Neutrophil (primary cell): ENCODE data around the gene C16orf46.

Experiments
- H3K27ac ChIP-seq: fragments of 200-600 bp; sonication (generic); 2 replicates; pipeline ENCODE4 v1.5.1; 2016; ENCODE audit warnings: mild to moderate bottlenecking, moderate library complexity
- H3K27me3 ChIP-seq: fragments of 200-600 bp; sonication (generic); 2 replicates; pipeline ENCODE4 v1.6.0; 2016; ENCODE audit warnings: mild to moderate bottlenecking
- H3K36me3 ChIP-seq: fragments of 200-600 bp; sonication (generic); 2 replicates; pipeline ENCODE4 v1.5.1; 2017
- H3K4me1 ChIP-seq, 2 experiments: fragments of 200-600 bp in 1 of 2; sonication (generic) in 1 of 2; 1 replicate in 1 of 2; 2 replicates in 1 of 2; pipeline versions ENCODE4 v1.5.1 to v1.6.1; 2013 to 2016; ENCODE audit warnings: low read depth in 1 of 2, low read length in 1 of 2, mild to moderate bottlenecking in 1 of 2, moderate library complexity in 1 of 2; ENCODE audit not compliant: control insufficient read depth in 1 of 2, insufficient read depth in 1 of 2
- H3K4me3 ChIP-seq, 2 experiments: fragments of 200-600 bp in 1 of 2; sonication (generic) in 1 of 2; 1 replicate in 1 of 2; 2 replicates in 1 of 2; pipeline ENCODE4 v1.5.1; 2013 to 2016; ENCODE audit warnings: low read depth in 1 of 2, low read length in 1 of 2, mild to moderate bottlenecking in 1 of 2, moderate library complexity in 1 of 2
- H3K9me3 ChIP-seq: fragments of 200-600 bp; sonication (generic); 2 replicates; pipeline ENCODE4 v1.5.1; 2016
- CTCF ChIP-seq: fragments of 200-600 bp; sonication (generic); IDR thresholded peaks from 2 replicates; pipeline ENCODE4 v1.5.1; 2016; ENCODE audit warnings: antibody characterized with exemption

The C16orf46 gene

GRCh38 chr16:81077076-81077940 is at the start of gene C16orf46:
TSS of gene C16orf46 (minus strand) at chr16:81077238. CDS start at chr16:81063955, 13,283 bp downstream.
- H3K9me3 ChIP-seq: no peaks in the 10 kb centered on the region
- H3K4me3 ChIP-seq: peak within 1 kb of the TSS; percentile 82 to 99
- H3K36me3 ChIP-seq: no peaks in the 10 kb centered on the region
- H3K4me1 ChIP-seq: peaks cover 11 to 19% of the 10 kb centered on the region in 2 experiments
- H3K27ac ChIP-seq: peak within 1 kb of the TSS; percentile 91
- H3K27me3 ChIP-seq: no peaks in the 10 kb centered on the region
- TF ChIP-seq CTCF: peak; percentile 32

GRCh38 chr16:81123092-81123852 is 46.2 kb upstream of the C16orf46 start:
- H3K27ac ChIP-seq: no peak overlapping the region
- no peak overlapping the region for H3K4me3 ChIP-seq
- no peaks in the 10 kb centered on the region for H3K4me1 ChIP-seq
- no peaks in the 10 kb centered on the region for H3K9me3 ChIP-seq
- H3K27me3 ChIP-seq: no peaks in the 10 kb centered on the region
- no peaks in the 10 kb centered on the region for H3K36me3 ChIP-seq
- no peak for TF ChIP-seq CTCF

GRCh38 chr16:81121474-81121990 is 44.5 kb upstream of the C16orf46 start:
- no peaks in the 10 kb centered on the region for H3K4me1 ChIP-seq

GRCh38 chr16:81117436-81117835 is 40.4 kb upstream of the C16orf46 start:
- no peaks in the 10 kb centered on the region for H3K4me1 ChIP-seq
- H3K27me3 ChIP-seq: peaks cover 7% of the 10 kb centered on the region
- H3K9me3 ChIP-seq: no peaks in the 10 kb centered on the region
- TF ChIP-seq CTCF: no peak
- H3K36me3 ChIP-seq: no peaks in the 10 kb centered on the region
- H3K27ac ChIP-seq: no peak overlapping the region
- no peak overlapping the region for H3K4me3 ChIP-seq

More at GRCh38 chr16:81121474-81121990, 44.5 kb upstream of the C16orf46 start:
- peaks cover 3% of the 10 kb centered on the region for H3K27me3 ChIP-seq
- H3K27ac ChIP-seq: no peak overlapping the region
- no peaks in the 10 kb centered on the region for H3K9me3 ChIP-seq
- H3K4me3 ChIP-seq: no peak overlapping the region
- no peak for TF ChIP-seq CTCF
- H3K36me3 ChIP-seq: no peaks in the 10 kb centered on the region

- Histone ChIP-seq H3K27me3 (peaks cover 7% of the 10 kb centered on the region), H3K4me3 (no peak overlapping the region), H3K27ac (no peak overlapping the region), H3K36me3 (no peaks in the 10 kb centered on the region), H3K9me3 (no peaks in the 10 kb centered on the region), H3K4me1 (no peaks in the 10 kb centered on the region)
- no peak for TF ChIP-seq CTCF
These were observed 39.2 kb upstream of the C16orf46 start for GRCh38 chr16:81116285-81116684.
